ENCODE measurements around the gene CLSTN2. TPM values are rescaled to one million over a fixed set of nuclear protein-coding genes. Genes with fewer than 3 reads are reported as not detected.

Gene CLSTN2
- total RNA-seq, 1 donor from 2014 or later: not detected

- intact Hi-C loops (cut with micrococcal nuclease): no loop called here
- Mint-ChIP-seq H3K9me3 (no peaks in the 10 kb centered on the region), H3K27ac (no peak overlapping the region), H3K4me1 (no peaks in the 10 kb centered on the region), H3K27me3 (peaks cover 6% of the 10 kb centered on the region), H3K4me3 (no peak overlapping the region), H3K36me3 (ENCODE audit: low read depth) (no peaks in the 10 kb centered on the region)
- POLR2A ChIA-PET: no interaction called here
- CTCF ChIA-PET: no interaction called here
- DNase-seq: no peak
- no peak for ATAC-seq (ENCODE audit: low read depth)
- no peak for TF ChIP-seq CTCF (IDR thresholded peaks at IDR 0.05)
These were observed 34.4 kb downstream of the CLSTN2 start for GRCh38 chr3:139969386-139969785.

GRCh38 chr3:139970526-139970925, 35.5 kb downstream of the CLSTN2 start:
- H3K27ac Mint-ChIP-seq: no peak overlapping the region

GRCh38 chr3:139974809-139975425, 39.9 kb downstream of the CLSTN2 start:
- ChIA-PET CTCF (no interaction called here), POLR2A (no interaction called here)
- Mint-ChIP-seq H3K27me3 (no peaks in the 10 kb centered on the region), H3K9me3 (no peaks in the 10 kb centered on the region), H3K4me1 (no peaks in the 10 kb centered on the region), H3K27ac (no peak overlapping the region), H3K36me3 (ENCODE audit: low read depth) (no peaks in the 10 kb centered on the region), H3K4me3 (no peak overlapping the region)
- ATAC-seq (ENCODE audit: low read depth) (no peak), DNase-seq (no peak)
- no peak for TF ChIP-seq CTCF (IDR thresholded peaks at IDR 0.05)
- intact Hi-C loops (cut with micrococcal nuclease): no loop called here

More at GRCh38 chr3:139970526-139970925, 35.5 kb downstream of the CLSTN2 start:
- CTCF ChIA-PET: no interaction called here
- no peaks in the 10 kb centered on the region for H3K4me1 Mint-ChIP-seq
- H3K36me3 Mint-ChIP-seq (ENCODE audit: low read depth): no peaks in the 10 kb centered on the region
- intact Hi-C loops (cut with micrococcal nuclease): no loop called here
- no peak for TF ChIP-seq CTCF (IDR thresholded peaks at IDR 0.05)
- peaks cover 6% of the 10 kb centered on the region for H3K27me3 Mint-ChIP-seq
- DNase-seq: no peak
- no peak overlapping the region for H3K4me3 Mint-ChIP-seq
- no peaks in the 10 kb centered on the region for H3K9me3 Mint-ChIP-seq
- no peak for ATAC-seq (ENCODE audit: low read depth)
- POLR2A ChIA-PET: no interaction called here

- ChIA-PET POLR2A (no interaction called here), CTCF (no interaction called here)
- ATAC-seq (ENCODE audit: low read depth) (no peak), DNase-seq (no peak)
- H3K9me3 Mint-ChIP-seq: no peaks in the 10 kb centered on the region
- no peaks in the 10 kb centered on the region for H3K36me3 Mint-ChIP-seq (ENCODE audit: low read depth)
- H3K27me3 Mint-ChIP-seq: no peaks in the 10 kb centered on the region
- H3K4me1 Mint-ChIP-seq: no peaks in the 10 kb centered on the region
- TF ChIP-seq CTCF (IDR thresholded peaks at IDR 0.05): no peak
- no peak overlapping the region for H3K27ac Mint-ChIP-seq
- no peak overlapping the region for H3K4me3 Mint-ChIP-seq
- intact Hi-C loops (cut with micrococcal nuclease): no loop called here
These were observed 40.8 kb downstream of the CLSTN2 start for GRCh38 chr3:139975594-139976365.

GRCh38 chr3:139978966-139979365, 44.0 kb downstream of the CLSTN2 start:
- ATAC-seq (ENCODE audit: low read depth): no peak
- intact Hi-C loops (cut with micrococcal nuclease): no loop called here
- no peaks in the 10 kb centered on the region for H3K27me3 Mint-ChIP-seq
- no peak for DNase-seq
- H3K27ac Mint-ChIP-seq: no peak overlapping the region
- H3K36me3 Mint-ChIP-seq (ENCODE audit: low read depth): no peaks in the 10 kb centered on the region
- H3K4me3 Mint-ChIP-seq: no peak overlapping the region
- ChIA-PET POLR2A (no interaction called here), CTCF (no interaction called here)
- H3K4me1 Mint-ChIP-seq: no peaks in the 10 kb centered on the region
- H3K9me3 Mint-ChIP-seq: no peaks in the 10 kb centered on the region
- no peak for TF ChIP-seq CTCF (IDR thresholded peaks at IDR 0.05)

All from activated B cell treated with CpG ODN at 0.5 μM for 24 hours (primary cell).